WTC11 (cell line): Measurements from ENCODE around the gene CREB3L1. TPM values are rescaled to one million over a fixed set of nuclear protein-coding genes. Genes with fewer than 3 reads are reported as not detected.

Experiments
- ATAC-seq: fragments of 200-7000 bp; cut with Tn5 transposase; 2 replicates; pipeline ENCODE4 v1.10.0; 2021; ENCODE audit warnings: mild to moderate bottlenecking, moderate library complexity
- CTCF ChIA-PET: fragments of 300-600 bp; sonication (Branson Sonifier 250); formaldehyde crosslinking; loops from one replicate; lab custom pipeline; 2021; ENCODE audit warnings: antibody characterized with exemption; lab: Charles Lee
- POLR2A ChIA-PET: fragments of 350-600 bp; sonication (Branson Sonifier 250); formaldehyde crosslinking; loops from one replicate; lab custom pipeline; 2021; ENCODE audit warnings: antibody characterized with exemption; lab: Charles Lee
- DNase-seq: peaks from one replicate; pipeline ENCODE4 v3.0.0; 2021; ENCODE audit warnings: low spot score
- H3K27ac Mint-ChIP-seq: 2 replicates; pipeline ENCODE4 v1.8.0; 2021; ENCODE audit warnings: mixed read lengths
- H3K27me3 Mint-ChIP-seq: 2 replicates; pipeline ENCODE4 v1.8.0; 2021; ENCODE audit warnings: low read depth, mild to moderate bottlenecking, moderate library complexity, mixed read lengths
- H3K36me3 Mint-ChIP-seq: 2 replicates; pipeline ENCODE4 v1.8.0; 2021; ENCODE audit warnings: mixed read lengths
- H3K4me1 Mint-ChIP-seq: 2 replicates; pipeline ENCODE4 v1.8.0; 2022; ENCODE audit warnings: mixed read lengths
- H3K4me3 Mint-ChIP-seq: 2 replicates; pipeline ENCODE4 v1.8.0; 2021; ENCODE audit warnings: mild to moderate bottlenecking, moderate library complexity, mixed read lengths
- H3K9me3 Mint-ChIP-seq: 2 replicates; pipeline ENCODE4 v1.8.0; 2021; ENCODE audit warnings: mixed read lengths
- CREB1 ChIP-seq: sonication (generic); formaldehyde crosslinking; IDR thresholded peaks from 2 replicates; pipeline ENCODE4 v1.8.0; 2023; ENCODE audit warnings: mild to moderate bottlenecking, missing genetic modification reagents
- ETV6 ChIP-seq: sonication (generic); formaldehyde crosslinking; IDR thresholded peaks from 2 replicates; pipeline ENCODE4 v1.8.1; 2022; ENCODE audit warnings: mild to moderate bottlenecking, missing genetic modification reagents
- GRHL2 ChIP-seq: fragments of 250-450 bp; sonication (Bioruptor Pico); IDR thresholded peaks from 2 replicates; pipeline ENCODE4 v1.8.0; 2022; ENCODE audit warnings: mild to moderate bottlenecking, moderate library complexity; ENCODE audit not compliant: insufficient replicate concordance, severe bottlenecking
- MYBL2 ChIP-seq: sonication (generic); formaldehyde crosslinking; IDR thresholded peaks from 2 replicates; pipeline ENCODE4 v1.8.1; 2023; ENCODE audit warnings: mild to moderate bottlenecking, moderate library complexity, missing genetic modification reagents
- NFATC4 ChIP-seq: fragments of 250-450 bp; sonication (Bioruptor Pico); IDR thresholded peaks from 2 replicates; pipeline ENCODE4 v1.9.0; 2021; ENCODE audit warnings: mild to moderate bottlenecking
- OVOL2 ChIP-seq: fragments of 250-450 bp; sonication (Bioruptor Pico); IDR thresholded peaks from 2 replicates; pipeline ENCODE4 v1.9.0; 2021; ENCODE audit warnings: mild to moderate bottlenecking, borderline replicate concordance
- PRRX2 ChIP-seq: fragments of 250-450 bp; sonication (Bioruptor Pico); IDR thresholded peaks from 2 replicates; pipeline ENCODE4 v1.8.0; 2021; ENCODE audit warnings: mild to moderate bottlenecking
- RELA ChIP-seq: sonication (generic); formaldehyde crosslinking; IDR thresholded peaks from 2 replicates; pipeline ENCODE4 v1.8.1; 2022; ENCODE audit warnings: missing genetic modification reagents, mild to moderate bottlenecking, borderline replicate concordance
- SMAD3 ChIP-seq: sonication (generic); formaldehyde crosslinking; IDR thresholded peaks from 2 replicates; pipeline ENCODE4 v1.8.0; 2022; ENCODE audit warnings: missing genetic modification reagents, mild to moderate bottlenecking, borderline replicate concordance
- SMAD4 ChIP-seq: sonication (generic); formaldehyde crosslinking; IDR thresholded peaks from 2 replicates; pipeline ENCODE4 v1.8.0; 2022; ENCODE audit warnings: mild to moderate bottlenecking, missing genetic modification reagents
- SP1 ChIP-seq: sonication (generic); formaldehyde crosslinking; conservative IDR thresholded peaks from 2 replicates; pipeline ENCODE4 v1.8.1; 2022; ENCODE audit warnings: missing genetic modification reagents
- TCF7 ChIP-seq: sonication (generic); formaldehyde crosslinking; IDR thresholded peaks from 2 replicates; pipeline ENCODE4 v1.8.0; 2022; ENCODE audit warnings: mild to moderate bottlenecking, low read depth, missing genetic modification reagents, moderate library complexity
- ZNF232 ChIP-seq: sonication (generic); formaldehyde crosslinking; IDR thresholded peaks from 2 replicates; pipeline ENCODE4 v1.8.0; 2022; ENCODE audit warnings: mild to moderate bottlenecking, missing genetic modification reagents
- ZNF416 ChIP-seq: fragments of 250-450 bp; sonication (Bioruptor Pico); IDR thresholded peaks from 2 replicates; pipeline ENCODE4 v1.9.0; 2021; ENCODE audit warnings: mild to moderate bottlenecking, inconsistent platforms
- ZNF423 ChIP-seq: fragments of 250-450 bp; sonication (Bioruptor Pico); IDR thresholded peaks from 2 replicates; pipeline ENCODE4 v2.1.2; 2022; ENCODE audit warnings: mild to moderate bottlenecking, moderate library complexity
- total RNA-seq: library from RNA; stranded (reverse); gene quantifications from 3 replicates; pipeline ENCODE4 v1.2.3, GENCODE V29; 2021
- TF ChIP-seq, protein P1 (sequence below): sonication (generic); formaldehyde crosslinking; IDR thresholded peaks from 2 replicates; pipeline ENCODE4 v1.8.0; 2022; ENCODE audit warnings: mild to moderate bottlenecking, missing genetic modification reagents
- TF ChIP-seq, protein P2 (sequence below): sonication (generic); formaldehyde crosslinking; IDR thresholded peaks from 2 replicates; pipeline ENCODE4 v1.8.0; 2022; ENCODE audit warnings: missing genetic modification reagents
- TF ChIP-seq, protein P3 (sequence below): fragments of 250-450 bp; sonication (Bioruptor Pico); IDR thresholded peaks from 2 replicates; pipeline ENCODE4 v1.8.0; 2021; ENCODE audit warnings: mild to moderate bottlenecking
- TF ChIP-seq, protein P4 (sequence below): sonication (generic); formaldehyde crosslinking; IDR thresholded peaks from 2 replicates; pipeline ENCODE4 v1.8.1; 2022; ENCODE audit warnings: low read depth, mild to moderate bottlenecking, moderate library complexity, missing genetic modification reagents, borderline replicate concordance
- TF ChIP-seq, protein P5 (sequence below): fragments of 250-450 bp; sonication (Bioruptor Pico); conservative IDR thresholded peaks from 2 replicates; pipeline ENCODE4 v1.9.0; 2021; ENCODE audit warnings: mild to moderate bottlenecking
- TF ChIP-seq, protein P6 (sequence below): sonication (generic); formaldehyde crosslinking; IDR thresholded peaks from 2 replicates; pipeline ENCODE4 v1.8.1; 2022; ENCODE audit warnings: low read depth, missing genetic modification reagents, borderline replicate concordance

Gene CREB3L1
- total RNA-seq, 1 experiment from 2014 or later, result 10.9 TPM

DNA sequence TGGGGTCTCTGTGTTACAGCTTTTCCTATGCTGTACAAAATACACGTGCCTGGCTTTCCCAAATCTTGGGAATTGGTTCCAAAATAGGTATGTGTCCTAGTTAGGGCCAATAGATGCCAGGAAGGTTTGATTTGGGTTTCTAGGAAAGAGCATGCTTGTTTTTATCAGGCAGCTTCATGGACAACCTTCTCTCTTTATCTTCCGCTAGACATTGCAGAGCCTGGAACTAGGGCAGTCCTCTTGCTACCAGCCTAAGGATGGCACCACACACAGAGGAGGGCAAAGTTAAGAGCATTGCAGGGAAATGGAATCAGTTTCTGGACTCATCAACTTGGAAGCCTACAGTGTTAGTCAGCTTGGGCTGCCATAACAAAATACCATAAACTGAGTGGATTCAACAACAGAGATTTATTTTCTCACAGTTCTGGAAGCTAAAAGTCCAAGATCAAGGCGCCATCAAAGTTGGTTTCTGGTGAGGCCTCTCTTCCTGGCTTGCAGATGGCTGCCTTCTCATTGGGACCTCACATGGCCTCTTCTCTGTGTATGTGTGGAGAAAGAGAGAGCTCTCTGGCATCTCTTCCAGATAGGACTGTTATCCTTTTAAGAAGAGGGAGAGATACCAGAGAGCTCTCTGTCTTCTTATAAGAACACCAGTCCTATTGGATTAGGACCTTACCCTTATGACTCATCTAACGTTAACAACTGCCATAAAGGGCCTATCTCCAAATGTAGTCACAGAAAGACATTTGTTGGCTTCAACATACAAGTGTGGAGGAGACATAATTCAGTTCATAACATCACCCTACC, 27.3 kb upstream of the CREB3L1 start:
- DNase-seq (no peak), ATAC-seq (no peak)
- ChIA-PET CTCF (interaction anchor here (0.9 to 3.0 kb wide), 9 partner anchors 11 to 116 kb away, joined by 3 to 21 read pairs (median 5); partner anchors contain the start of gene CREB3L1), POLR2A (interaction anchor here (0.9 to 1.2 kb wide), 3 partner anchors 11 to 61 kb away, joined by 3 to 5 read pairs (median 3); no protein-coding TSS in a partner anchor)
- Mint-ChIP-seq H3K36me3 (no peaks in the 10 kb centered on the region), H3K27ac (no peak overlapping the region), H3K4me1 (peaks cover 23% of the 10 kb centered on the region), H3K9me3 (no peaks in the 10 kb centered on the region), H3K4me3 (no peak overlapping the region), H3K27me3 (peaks cover 2% of the 10 kb centered on the region; the same call in 1 of the 2 replicates)
- TF ChIP-seq NFATC4 (CRISPR knock-in tag) (no peak), TCF7 (CRISPR knock-in tag) (no peak), CREB1 (CRISPR knock-in tag) (no peak), SMAD3 (no peak), OVOL2 (CRISPR knock-in tag) (no peak), GRHL2 (CRISPR knock-in tag) (no peak), ZNF423 (CRISPR knock-in tag) (no peak), SP1 (CRISPR knock-in tag) (no peak), ETV6 (CRISPR knock-in tag) (no peak), ZNF416 (CRISPR knock-in tag) (no peak), MYBL2 (CRISPR knock-in tag) (no peak), PRRX2 (CRISPR knock-in tag) (no peak)
- TF ChIP-seq, protein P1, sequence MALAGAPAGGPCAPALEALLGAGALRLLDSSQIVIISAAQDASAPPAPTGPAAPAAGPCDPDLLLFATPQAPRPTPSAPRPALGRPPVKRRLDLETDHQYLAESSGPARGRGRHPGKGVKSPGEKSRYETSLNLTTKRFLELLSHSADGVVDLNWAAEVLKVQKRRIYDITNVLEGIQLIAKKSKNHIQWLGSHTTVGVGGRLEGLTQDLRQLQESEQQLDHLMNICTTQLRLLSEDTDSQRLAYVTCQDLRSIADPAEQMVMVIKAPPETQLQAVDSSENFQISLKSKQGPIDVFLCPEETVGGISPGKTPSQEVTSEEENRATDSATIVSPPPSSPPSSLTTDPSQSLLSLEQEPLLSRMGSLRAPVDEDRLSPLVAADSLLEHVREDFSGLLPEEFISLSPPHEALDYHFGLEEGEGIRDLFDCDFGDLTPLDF (CRISPR knock-in tag), result no peak
- TF ChIP-seq, protein P2, sequence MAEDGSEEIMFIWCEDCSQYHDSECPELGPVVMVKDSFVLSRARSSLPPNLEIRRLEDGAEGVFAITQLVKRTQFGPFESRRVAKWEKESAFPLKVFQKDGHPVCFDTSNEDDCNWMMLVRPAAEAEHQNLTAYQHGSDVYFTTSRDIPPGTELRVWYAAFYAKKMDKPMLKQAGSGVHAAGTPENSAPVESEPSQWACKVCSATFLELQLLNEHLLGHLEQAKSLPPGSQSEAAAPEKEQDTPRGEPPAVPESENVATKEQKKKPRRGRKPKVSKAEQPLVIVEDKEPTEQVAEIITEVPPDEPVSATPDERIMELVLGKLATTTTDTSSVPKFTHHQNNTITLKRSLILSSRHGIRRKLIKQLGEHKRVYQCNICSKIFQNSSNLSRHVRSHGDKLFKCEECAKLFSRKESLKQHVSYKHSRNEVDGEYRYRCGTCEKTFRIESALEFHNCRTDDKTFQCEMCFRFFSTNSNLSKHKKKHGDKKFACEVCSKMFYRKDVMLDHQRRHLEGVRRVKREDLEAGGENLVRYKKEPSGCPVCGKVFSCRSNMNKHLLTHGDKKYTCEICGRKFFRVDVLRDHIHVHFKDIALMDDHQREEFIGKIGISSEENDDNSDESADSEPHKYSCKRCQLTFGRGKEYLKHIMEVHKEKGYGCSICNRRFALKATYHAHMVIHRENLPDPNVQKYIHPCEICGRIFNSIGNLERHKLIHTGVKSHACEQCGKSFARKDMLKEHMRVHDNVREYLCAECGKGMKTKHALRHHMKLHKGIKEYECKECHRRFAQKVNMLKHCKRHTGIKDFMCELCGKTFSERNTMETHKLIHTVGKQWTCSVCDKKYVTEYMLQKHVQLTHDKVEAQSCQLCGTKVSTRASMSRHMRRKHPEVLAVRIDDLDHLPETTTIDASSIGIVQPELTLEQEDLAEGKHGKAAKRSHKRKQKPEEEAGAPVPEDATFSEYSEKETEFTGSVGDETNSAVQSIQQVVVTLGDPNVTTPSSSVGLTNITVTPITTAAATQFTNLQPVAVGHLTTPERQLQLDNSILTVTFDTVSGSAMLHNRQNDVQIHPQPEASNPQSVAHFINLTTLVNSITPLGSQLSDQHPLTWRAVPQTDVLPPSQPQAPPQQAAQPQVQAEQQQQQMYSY (CRISPR knock-in tag), result no peak
- TF ChIP-seq, protein P3, sequence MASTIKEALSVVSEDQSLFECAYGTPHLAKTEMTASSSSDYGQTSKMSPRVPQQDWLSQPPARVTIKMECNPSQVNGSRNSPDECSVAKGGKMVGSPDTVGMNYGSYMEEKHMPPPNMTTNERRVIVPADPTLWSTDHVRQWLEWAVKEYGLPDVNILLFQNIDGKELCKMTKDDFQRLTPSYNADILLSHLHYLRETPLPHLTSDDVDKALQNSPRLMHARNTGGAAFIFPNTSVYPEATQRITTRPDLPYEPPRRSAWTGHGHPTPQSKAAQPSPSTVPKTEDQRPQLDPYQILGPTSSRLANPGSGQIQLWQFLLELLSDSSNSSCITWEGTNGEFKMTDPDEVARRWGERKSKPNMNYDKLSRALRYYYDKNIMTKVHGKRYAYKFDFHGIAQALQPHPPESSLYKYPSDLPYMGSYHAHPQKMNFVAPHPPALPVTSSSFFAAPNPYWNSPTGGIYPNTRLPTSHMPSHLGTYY (CRISPR knock-in tag), result no peak
- TF ChIP-seq, protein P4, sequence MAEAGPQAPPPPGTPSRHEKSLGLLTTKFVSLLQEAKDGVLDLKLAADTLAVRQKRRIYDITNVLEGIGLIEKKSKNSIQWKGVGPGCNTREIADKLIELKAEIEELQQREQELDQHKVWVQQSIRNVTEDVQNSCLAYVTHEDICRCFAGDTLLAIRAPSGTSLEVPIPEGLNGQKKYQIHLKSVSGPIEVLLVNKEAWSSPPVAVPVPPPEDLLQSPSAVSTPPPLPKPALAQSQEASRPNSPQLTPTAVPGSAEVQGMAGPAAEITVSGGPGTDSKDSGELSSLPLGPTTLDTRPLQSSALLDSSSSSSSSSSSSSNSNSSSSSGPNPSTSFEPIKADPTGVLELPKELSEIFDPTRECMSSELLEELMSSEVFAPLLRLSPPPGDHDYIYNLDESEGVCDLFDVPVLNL (CRISPR knock-in tag), result no peak

DNA sequence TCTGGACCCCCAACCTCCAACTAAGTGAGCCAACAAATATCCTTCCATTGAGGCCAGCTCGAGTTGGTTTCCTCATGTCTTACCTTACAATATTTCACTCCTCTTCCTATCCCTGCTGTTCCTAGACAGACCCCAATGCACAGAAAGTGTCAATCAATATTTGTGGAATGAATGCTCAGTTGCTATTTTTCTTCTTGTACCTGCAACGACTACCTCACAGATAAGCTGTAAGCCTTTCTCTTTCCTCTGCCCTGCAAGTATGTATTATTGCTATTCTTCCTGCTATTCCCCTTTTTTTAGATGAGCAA, 26.8 kb upstream of the CREB3L1 start:
- Mint-ChIP-seq H3K36me3 (no peaks in the 10 kb centered on the region), H3K27ac (no peak overlapping the region), H3K9me3 (no peaks in the 10 kb centered on the region), H3K4me1 (peaks cover 23% of the 10 kb centered on the region), H3K4me3 (no peak overlapping the region), H3K27me3 (peaks cover 2% of the 10 kb centered on the region; the same call in 1 of the 2 replicates)
- DNase-seq, result no peak
- ChIA-PET POLR2A (interaction anchor here (0.9 kb wide), 2 partner anchors 11 to 45 kb away, joined by 3 read pairs; no protein-coding TSS in a partner anchor), CTCF (interaction anchor here (1.3 to 3.0 kb wide), 5 partner anchors 27 to 102 kb away, joined by 3 to 19 read pairs (median 5); partner anchors contain the start of gene CREB3L1)
- ATAC-seq, result no peak
- TF ChIP-seq, protein P5, sequence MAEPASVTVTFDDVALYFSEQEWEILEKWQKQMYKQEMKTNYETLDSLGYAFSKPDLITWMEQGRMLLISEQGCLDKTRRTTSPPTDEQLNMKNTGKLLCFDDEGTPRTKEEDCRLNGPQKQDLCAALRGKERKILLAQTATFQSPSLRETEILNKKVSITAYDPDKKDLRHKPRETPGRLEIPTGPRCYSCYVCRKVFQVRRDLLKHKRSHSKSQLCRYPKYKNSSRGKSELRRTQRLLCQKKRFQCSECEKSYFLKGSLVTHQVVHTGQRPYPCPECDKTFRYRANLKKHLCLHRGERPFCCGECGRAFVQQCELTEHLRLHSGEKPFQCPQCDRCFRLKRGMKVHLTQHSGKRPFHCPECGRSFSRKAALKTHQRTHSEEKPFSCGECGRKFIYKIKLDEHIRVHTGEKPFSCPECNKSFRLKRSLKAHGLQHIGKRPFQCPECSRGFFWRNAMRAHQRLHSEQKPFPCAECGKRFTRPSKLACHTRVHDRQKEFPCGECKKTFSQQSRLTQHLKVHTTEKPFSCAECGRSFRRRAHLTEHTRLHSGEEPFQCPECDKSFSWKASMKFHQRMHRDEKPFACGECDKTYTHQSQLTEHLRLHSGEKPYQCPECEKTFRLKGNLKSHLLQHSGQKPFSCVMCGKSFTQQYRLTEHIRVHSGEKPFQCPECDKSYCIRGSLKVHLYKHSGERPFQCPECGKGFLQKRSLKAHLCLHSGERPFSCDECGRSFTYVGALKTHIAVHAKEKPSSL (CRISPR knock-in tag), result no peak
- TF ChIP-seq RELA (no peak), ZNF232 (CRISPR knock-in tag) (no peak), SMAD4 (CRISPR knock-in tag) (no peak)
- TF ChIP-seq, protein P6, sequence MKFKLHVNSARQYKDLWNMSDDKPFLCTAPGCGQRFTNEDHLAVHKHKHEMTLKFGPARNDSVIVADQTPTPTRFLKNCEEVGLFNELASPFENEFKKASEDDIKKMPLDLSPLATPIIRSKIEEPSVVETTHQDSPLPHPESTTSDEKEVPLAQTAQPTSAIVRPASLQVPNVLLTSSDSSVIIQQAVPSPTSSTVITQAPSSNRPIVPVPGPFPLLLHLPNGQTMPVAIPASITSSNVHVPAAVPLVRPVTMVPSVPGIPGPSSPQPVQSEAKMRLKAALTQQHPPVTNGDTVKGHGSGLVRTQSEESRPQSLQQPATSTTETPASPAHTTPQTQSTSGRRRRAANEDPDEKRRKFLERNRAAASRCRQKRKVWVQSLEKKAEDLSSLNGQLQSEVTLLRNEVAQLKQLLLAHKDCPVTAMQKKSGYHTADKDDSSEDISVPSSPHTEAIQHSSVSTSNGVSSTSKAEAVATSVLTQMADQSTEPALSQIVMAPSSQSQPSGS (CRISPR knock-in tag), result no peak
